ENCODE data around the gene TNFRSF1B. TPM values are rescaled to one million over a fixed set of nuclear protein-coding genes. Genes with fewer than 3 reads are reported as not detected.

Gene TNFRSF1B
- total RNA-seq, 4 donors from 2014 or later = 37.1 to 92.8 (median 64.0) TPM

GRCh38 chr1:12251442-12251841, 84.7 kb downstream of the TNFRSF1B start:
- Histone ChIP-seq H3K27me3 (no peaks in the 10 kb centered on the region), H3K36me3 (peaks cover 0 to 72% (median 4%) of the 10 kb centered on the region in 3 donors), H3K9me3 (no peaks in the 10 kb centered on the region), H3K4me3 (no peak overlapping the region), H3K27ac (no peak overlapping the region), H3K4me1 (no peaks in the 10 kb centered on the region)
- TF ChIP-seq POLR2A (IDR thresholded peaks at IDR 0.05) (no peak), CTCF (IDR thresholded peaks at IDR 0.05) (no peak)
- no peak for DNase-seq

DNA sequence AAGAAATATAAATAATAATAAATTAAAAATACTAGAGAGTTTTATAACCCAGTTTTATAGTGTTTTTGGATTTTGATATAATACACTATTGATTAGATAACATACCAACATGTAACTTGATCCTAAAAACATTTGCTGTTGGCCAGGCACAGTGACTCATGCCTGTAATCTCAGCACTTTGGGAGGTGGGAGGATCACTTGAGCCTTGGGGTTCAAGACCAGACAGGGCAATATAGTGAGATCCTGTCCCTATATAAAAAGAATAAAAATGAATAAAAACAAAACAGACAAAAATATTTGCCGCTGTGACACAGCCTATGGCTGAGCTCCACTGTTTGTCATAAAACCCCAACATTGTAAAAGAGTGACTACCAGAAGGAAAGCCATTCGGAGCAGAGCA, 89.1 kb downstream of the TNFRSF1B start:
- H3K4me3 ChIP-seq = no peak overlapping the region
- no peak for DNase-seq
- no peak overlapping the region for H3K27ac ChIP-seq
- H3K27me3 ChIP-seq = no peaks in the 10 kb centered on the region
- no peaks in the 10 kb centered on the region for H3K9me3 ChIP-seq
- TF ChIP-seq POLR2A (IDR thresholded peaks at IDR 0.05) (no peak), CTCF (IDR thresholded peaks at IDR 0.05) (no peak)
- peaks cover 0 to 83% (median 0%) of the 10 kb centered on the region in 3 donors for H3K36me3 ChIP-seq
- no peaks in the 10 kb centered on the region for H3K4me1 ChIP-seq

- Histone ChIP-seq H3K36me3 (peaks cover 0 to 85% (median 0%) of the 10 kb centered on the region in 3 donors), H3K27ac (no peak overlapping the region), H3K27me3 (no peaks in the 10 kb centered on the region), H3K4me3 (no peak overlapping the region), H3K9me3 (no peaks in the 10 kb centered on the region), H3K4me1 (no peaks in the 10 kb centered on the region)
- TF ChIP-seq CTCF (IDR thresholded peaks at IDR 0.05) (no peak), POLR2A (IDR thresholded peaks at IDR 0.05) (no peak)
- DNase-seq = no peak
Observed at GRCh38 chr1:12258272-12258671, 91.5 kb downstream of the TNFRSF1B start.

Small RNA genes lying within 50 kb of the gene (small RNA-seq; reads per million reads assigned to genes)
- gene MIR4632 (0 reads per million in 2 donors), gene RF00156 (0 reads per million in 2 donors)

Other genes starting within 250 kb of the TNFRSF1B start
- gene KIAA2013, start 240.6 kb upstream of the TNFRSF1B start, total RNA-seq = 100 to 1,000 TPM in 3 of 4 donors, 10 to 100 TPM in 1; 80.9 to 400 (median 278) TPM
- gene PLOD1, start 232.3 kb upstream of the TNFRSF1B start, total RNA-seq = 10 to 100 TPM; 23.9 to 75.2 (median 47.0) TPM
- gene MFN2, start 186.5 kb upstream of the TNFRSF1B start, total RNA-seq = 100 to 1,000 TPM in 1 of 4 donors, 10 to 100 TPM in 3; 54.5 to 101 (median 94.9) TPM
- gene MIIP, start 147.5 kb upstream of the TNFRSF1B start, total RNA-seq = 10 to 100 TPM; 37.0 to 52.0 (median 43.0) TPM
- not detected for gene TNFRSF8, start 103.7 kb upstream of the TNFRSF1B start, total RNA-seq
- 100 to 1,000 TPM in 3 of 4 donors, 10 to 100 TPM in 1; 88.3 to 123 (median 113) TPM for gene VPS13D, start 63.0 kb downstream of the TNFRSF1B start, total RNA-seq